NCI-H187 treated with DMSO at 0.1 percent for 48 hours (cell line): ENCODE data around the gene LTBP1.

Experiments used
- DNase-seq: peaks from one replicate; lab custom pipeline; 2025; lab: John Stamatoyannopoulos, UW

The LTBP1 gene

DNA sequence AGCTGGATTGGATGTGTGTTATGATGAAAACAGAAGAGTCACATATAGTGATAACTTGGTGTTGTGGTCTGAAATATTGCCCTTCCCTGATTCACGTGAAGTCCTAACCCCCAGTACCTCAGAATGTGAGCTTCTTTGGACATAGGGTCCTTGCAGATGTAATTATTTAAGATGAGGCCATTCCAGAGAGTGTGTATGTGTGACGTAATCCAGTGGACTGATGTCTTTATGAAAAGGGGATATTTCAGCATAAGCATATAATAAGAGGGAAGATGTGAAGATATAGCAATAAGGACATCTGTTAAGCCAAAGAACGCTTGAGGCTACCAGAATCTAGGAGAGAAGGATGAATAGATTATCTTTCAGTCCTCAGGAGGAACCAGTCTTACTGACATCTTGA lies 62.5 kb downstream of the LTBP1 start:
- DNase-seq = no peak

DNA sequence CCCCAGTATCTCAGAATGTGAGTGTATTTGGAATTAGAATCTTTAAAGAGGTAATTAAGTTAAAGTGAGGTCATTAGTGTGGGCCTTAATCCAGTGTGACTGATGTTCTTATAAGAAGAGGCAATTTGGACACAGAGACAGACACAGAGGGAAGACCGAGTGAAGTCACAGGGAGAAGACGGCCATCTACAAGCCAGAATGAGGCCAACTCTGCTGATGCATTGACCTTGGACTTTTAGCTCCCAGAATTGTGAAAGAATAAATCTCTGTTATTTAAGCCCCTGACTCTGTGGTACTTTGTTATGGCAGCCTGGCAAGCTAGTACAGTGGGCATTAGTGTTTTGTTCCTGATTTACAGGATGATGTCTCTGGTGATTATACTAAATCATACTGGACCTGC lies 64.6 kb downstream of the LTBP1 start:
- DNase-seq = no peak

DNA sequence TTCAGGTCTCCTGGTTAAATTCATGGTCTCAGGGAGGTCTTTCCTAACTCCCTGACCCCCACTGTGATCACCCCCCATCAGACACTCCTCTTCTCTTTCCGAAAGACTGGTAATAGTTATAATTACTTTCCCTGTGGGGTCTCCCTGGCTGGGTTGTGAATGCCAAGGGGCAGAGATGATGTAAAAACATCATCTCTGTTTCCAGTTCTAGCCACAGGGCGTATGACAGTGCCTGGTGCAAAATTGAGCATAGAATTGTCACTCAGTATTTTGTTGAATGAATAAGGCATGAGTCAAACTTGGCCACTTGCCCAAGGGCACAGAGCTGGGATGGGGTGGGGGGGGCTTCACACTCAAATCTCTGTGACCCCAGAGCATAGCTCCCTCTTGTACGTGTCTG lies 65.2 kb downstream of the LTBP1 start:
- no peak for DNase-seq

DNA sequence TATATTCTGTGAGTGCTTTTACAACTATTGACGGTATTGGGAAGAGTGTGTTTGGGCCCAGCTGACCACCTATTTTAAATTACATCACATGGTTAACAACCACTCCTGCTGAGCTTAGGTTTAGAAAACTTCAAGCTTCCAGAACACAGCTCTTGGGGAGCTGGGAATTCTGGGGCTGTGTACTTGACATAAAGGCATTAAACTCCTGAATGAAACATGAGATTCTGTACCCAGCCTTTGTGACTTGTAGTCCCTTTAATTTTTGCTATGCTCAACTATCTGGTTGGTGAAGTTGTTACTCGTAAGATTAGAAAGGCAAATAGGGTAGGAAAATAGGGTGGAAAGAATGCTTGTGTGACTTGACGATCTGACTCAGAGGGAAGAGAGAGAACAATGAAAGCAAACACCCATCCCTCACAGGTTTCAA lies 66.9 kb downstream of the LTBP1 start:
- DNase-seq = no peak

DNA sequence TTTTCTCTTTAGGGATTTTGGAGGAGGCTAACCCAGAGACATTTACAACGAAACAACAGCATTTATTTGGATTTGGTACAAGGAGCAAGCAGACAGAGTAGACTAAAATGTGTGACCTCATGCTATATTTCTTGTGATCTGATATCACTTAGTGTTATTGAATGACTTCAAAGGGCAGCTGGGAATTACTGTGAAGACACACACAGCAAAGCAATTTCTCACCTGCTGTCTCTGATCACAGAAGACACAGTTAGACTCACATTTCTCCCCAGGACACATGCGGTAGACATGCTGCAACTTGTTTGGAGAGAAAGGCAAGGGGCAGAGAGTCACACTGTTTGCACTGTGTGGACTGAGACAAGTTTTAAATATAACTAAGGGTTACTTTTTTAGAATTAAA lies 67.5 kb downstream of the LTBP1 start:
- no peak for DNase-seq

DNA sequence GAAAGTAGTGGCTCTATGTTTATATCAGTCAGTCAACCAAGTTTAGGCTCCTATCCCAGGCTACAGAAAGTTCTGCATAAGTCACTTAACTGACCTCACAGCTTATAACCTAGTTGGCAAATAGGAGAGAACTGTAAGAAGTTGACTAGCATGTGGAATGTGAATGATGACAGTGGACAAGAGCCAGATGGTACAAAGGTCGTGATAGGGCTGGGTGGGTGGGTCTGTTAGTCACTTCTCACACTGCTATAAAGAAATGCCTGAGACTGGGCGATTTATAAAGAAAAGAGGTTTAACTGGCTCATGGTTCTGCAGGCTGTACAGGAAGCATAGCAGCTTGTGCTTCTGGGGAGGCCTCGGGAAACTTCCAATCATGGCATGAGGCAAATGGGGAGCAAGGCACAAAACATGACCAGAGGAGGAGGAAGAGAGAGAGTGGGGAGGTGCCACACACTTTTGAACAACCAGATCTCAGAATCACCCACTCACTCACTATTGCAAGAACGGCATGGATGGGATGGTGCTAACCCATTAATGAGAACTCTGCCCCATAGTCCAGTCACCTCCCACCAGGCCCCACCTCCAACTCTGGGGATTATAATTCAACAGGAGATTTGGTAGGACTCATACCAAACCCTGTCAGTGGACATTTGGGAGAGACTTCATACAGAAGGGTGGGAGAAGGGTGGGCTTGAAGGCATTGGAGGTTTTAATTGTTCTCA lies 68.8 kb downstream of the LTBP1 start:
- no peak for DNase-seq

DNA sequence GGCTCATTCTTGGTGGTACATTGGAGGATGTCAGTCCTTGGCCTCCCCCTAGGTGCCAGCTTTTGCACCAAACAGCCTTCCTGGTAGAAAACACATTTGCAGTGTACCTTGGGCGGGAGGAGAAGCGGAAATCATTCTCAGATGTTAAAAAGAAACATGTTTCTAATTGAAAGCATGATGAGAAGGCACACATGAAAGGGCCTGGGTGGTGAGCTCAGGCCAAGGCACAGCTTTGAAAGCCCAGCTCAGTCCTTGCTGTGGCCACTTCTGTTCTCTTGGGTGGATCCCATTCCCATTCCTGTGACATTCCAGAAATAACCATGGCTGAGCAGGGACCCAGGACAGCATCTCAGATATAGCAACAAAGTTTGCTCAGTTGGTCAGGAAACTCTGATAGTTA lies 71.5 kb downstream of the LTBP1 start:
- no peak for DNase-seq

DNA sequence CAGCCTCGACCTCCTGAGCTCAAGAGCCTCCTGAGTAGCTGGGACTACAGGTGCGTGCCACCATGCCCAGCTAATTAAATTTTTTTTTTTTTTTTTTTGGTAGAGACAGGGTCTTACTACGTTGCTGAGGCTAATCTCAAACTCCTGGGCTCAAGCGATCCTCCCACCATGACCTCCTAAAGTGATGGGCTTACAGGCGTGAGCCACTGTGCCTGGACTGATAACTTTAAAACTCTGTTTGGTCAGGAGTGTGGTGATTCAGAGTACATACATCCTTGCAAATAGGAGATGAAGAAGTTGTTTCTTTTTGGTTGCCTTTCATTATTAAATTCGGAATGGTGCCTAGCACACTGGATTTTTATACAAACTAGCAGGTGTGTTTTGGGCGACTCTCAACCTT lies 73.0 kb downstream of the LTBP1 start:
- no peak for DNase-seq

DNA sequence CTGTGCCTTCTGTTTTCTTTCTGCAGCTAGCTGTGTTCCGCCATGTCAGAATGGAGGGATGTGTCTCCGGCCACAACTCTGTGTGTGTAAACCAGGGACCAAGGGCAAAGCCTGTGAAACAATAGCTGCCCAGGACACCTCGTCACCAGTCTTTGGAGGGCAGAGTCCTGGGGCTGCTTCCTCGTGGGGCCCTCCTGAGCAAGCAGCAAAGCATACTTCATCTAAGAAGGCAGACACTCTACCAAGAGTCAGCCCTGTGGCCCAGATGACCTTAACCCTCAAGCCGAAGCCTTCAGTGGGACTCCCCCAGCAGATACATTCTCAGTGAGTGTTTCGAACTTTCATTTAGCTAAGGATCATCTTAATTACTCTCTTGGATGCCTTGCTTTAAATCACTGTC lies 74.1 kb downstream of the LTBP1 start:
- DNase-seq = no peak

DNA sequence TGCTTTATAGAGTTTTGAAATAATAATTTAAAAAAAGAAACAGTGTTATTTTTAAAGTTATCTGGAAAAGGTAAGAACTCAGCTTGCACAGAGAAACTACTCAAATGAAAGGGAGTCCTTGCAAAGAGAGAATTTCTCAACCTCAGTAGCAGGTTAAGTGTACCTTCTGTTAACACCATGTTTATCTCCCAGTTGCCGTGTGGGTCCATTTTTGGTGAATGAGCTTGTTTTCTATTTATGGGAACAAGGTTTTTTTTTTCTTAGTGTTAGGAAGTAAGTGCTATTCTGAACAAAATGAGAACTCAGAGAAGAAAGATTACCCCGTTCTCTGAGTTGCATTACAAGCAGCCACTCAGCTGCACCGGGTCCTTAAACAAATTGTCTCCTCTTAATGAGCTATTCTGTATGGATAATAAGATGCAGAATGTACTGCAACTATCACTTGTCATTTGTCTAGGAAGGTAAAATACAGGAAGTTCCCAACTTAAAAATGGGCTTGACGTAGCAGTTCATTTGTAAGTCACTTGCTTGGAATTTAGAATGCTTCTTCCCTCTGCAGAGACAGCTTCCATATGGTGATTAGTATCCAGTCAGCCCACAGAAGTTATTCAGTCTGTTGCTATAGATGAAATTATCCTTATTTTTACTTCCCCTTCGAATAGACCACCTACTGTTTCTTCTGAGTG lies 74.9 kb downstream of the LTBP1 start:
- DNase-seq = no peak

DNA sequence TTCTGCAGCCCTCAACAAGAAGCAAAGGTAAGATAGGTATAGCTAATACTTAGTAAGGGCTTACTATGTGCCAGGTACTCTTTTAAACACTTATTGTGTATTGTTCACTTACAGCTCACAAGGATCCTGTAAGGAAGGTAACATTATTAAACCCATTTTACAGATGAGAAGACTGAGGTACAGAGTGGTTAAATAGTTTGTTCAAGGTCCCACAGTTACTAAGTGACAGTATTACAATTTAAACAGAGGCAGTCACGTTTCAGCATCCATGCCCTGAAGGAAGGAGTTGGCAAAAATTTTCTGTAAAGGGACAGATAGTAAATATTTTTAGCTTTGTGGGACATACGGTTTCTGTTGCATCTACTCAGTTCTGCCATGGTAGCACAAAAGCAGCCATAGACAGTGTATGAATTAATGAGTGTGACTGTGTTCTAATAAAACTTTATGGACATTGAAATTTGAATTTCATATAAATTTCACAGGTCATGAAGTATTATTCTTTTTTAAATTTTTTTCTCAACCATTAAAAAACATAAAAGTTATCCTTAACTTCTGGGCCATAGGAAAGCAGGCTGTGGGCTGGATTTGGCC lies 75.7 kb downstream of the LTBP1 start:
- DNase-seq = no peak

DNA sequence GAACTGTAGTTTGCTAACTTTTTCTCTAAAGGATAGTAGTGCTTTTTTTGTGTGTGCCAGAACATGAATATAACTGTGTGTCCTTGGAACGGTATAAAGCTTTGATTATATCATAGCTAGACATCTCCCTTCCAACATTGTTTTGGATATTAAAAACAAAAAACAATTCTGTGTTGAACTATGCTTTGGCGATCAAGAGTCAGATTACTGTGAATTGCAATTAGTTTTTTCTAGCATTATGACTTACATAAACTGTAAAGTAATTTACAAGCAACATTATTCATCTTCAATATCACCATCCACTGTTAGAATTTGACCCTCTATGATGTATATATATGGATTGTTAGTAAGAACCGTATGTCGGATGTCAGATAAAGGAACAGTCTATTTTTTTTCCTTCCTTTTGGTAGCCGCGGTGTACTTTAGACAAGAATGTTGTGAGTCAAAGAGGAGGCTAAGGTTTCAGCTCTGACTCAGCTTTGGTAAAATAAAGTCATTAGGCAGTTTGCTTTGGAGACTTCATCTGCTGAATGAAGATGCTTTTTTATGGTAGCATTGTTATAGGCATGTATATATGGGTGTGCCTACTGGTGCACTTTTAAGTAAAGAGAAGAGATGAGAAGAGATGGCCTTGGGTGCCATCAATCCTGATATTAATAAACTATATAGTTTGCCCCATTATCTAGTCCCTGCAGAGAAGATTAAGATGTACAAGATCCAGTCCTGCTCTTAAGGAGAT lies 76.4 kb downstream of the LTBP1 start:
- no peak for DNase-seq

DNA sequence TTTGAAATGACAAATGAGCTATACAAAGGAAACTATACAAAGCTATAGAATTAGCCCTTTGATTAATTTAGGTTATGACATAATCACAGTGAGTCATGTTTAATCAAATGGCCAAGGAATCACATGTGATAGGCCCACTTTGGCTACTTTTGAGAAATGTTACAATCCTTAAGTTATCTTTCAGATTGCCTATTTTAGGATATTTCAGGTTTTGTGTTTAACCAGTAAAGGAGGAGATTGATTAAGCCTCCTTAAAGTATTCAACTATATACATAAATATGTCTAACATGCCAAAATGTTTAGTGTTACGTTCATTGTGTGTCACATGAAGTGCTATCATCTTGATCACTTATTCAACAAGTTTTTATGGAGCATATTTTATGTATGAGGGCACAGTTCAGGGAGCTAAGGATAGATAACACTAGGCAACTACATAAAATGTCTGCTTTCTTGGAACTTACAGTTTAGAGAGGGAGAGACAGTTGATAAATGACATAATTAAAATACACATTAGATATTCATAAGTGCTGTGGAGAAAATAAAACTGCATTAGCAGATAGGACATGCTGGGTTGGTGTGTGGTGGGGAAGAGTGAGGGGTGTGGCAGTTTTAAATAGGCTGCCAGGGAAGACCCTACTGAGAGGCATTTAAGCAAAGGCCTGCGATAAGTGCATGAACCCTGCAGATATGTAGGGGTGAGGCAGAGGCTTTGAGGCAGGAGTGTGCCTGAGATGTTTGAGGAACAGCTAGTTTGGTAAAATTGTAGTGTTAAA lies 77.2 kb downstream of the LTBP1 start:
- no peak for DNase-seq

DNA sequence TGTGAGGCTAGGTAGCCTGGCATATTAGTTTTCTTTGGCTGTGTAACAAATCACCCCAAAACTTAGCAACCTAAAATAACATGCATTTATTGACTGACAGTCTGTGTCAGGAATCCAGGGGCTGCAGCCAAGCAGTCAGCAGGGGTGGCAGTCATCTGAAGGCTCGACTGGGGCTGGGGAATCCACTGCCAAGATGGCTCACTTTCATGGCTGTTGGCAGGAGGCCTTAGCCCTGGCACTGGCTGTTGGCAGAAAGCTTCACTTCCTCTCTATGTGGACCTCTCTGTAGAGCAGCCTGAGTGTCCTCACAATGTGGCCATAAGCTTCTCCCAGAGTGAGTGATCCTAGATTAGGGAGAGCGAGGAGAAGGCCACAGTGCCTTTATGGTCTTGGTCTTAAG lies 78.0 kb downstream of the LTBP1 start:
- DNase-seq = no peak

DNA sequence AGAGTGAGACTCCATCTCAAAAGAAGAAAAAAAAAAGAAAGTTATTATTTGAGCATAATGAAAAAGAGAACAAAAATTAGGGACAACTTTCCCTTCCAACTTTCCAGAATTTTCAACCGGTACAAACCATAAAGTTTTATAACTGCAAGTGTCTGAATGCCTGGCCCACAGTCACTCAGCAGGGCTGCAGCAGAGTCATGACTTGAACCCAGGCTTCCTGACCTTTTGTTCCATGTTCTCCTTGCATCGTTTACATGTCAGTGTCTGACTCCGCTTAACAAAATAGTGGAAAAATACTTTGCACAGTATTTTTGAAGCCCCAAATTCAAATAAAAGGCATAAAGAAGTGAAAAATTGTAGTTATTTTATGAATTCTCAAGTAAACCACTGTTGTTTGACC lies 82.7 kb downstream of the LTBP1 start:
- no peak for DNase-seq

DNA sequence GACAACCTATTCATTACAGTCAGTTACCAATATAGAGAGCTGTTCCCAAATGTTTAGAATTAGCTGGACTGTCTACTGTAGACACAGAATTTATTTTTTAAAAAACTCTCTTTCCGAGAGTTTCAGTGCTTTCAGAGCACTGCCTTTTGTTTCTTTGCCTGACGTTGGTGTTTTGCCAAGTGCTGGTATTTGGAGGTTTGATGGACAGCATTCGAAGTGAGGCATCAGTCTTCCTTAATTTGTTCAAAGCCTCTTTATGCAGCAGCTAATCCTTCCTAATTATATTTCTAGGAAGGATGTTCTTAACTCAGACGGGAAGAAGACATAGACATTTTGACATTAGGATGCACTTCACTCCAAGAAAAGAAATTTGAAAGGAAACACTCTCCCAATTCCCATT lies 83.2 kb downstream of the LTBP1 start:
- no peak for DNase-seq

DNA sequence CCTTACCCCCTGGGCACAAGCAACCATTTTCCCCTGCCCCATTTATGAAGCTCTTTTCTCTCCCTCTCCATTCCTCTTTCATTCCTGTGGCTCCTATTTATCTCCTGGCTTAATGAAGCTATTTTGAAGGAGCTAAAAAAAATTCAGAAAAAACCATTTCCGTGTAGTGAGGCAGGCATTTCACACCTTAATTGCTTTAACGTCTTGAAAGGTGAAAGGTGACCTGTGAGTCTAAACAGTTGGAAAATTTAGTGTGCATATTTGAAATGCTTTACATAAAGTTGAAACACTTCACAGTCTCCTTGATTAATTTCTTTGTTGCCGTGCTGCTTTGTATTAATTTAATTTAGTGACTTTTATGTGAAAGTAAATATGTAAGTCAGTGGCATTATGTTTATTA lies 83.6 kb downstream of the LTBP1 start:
- DNase-seq = no peak

DNA sequence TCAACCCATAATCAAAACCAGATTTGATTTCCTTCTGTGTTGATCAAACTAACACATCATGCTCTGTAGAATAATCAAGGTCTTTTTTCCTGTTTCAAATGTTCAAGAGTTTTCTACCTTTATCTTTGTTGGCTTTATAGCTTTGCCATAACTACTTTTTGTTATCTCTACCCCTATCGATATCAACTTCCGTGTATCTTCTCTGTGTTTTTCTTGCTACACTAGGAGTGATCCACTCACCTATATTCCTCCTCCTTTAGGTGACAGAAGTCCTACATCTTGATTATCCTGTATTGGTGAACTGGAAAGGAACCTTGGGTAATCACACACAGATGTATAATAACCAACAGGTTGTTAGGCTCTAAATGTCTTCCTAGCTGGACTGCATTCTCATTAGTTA lies 85.5 kb downstream of the LTBP1 start:
- DNase-seq = no peak

DNA sequence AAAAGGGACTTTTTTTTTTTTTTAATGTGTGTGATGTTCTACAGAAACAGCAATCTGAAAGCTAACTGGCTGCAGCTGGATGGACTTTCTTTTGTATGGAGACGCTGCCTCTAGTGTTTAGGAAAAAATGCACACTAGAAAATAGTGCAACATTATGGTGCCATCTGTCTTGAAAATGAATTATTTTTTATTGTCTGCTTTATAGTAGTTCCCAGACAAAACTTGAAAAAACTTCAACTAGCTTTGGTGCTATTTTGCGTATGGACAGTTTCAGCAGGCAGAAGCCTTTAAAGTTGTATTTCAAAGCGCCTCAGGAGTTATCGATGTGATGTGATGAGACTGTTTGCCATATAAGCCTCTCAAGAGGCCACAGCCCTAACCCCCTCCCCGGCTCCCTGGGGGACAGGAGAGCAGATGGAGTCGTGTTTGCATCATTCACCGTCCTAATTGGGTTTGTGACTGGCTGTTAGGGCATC lies 86.9 kb downstream of the LTBP1 start:
- peak; percentile 62 for DNase-seq

DNA sequence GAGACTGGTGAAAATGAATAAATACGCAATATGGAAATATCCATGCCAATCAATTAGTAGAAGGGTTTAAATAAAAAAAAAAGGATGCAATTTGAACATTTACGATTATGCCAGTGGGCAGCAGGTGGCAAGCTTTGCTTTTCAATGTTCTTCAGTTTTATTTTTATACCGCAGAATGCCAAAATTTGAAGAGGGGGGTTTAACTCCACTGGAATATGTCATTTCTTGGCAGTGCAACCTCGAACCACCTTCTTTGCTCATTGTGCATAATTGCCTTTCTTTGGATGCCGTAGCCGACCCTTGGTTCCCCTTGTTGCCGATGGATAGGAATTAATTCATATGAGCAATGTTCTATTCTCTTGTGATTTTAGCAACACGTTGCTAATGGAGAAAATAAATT lies 88.0 kb downstream of the LTBP1 start:
- no peak for DNase-seq

DNA sequence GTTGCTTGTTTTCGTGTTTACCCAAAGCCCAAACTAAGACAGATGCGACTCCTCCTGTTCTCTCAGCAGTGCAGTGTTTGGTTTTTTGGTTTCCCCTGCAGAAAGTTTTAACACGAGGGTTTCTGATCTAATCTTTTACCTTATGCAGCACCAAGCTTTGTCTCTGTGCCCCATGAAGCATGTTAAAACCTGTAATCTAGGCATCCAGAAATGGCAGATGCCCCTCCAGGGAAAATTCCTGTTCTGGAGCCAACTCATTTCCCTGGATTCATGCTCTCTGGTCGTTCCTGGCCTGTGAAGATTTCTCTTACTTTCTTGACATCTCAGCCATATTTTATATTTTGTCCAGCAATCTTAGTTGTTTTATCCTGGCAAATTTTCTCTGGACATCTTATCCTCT lies 91.5 kb downstream of the LTBP1 start:
- DNase-seq = no peak

DNA sequence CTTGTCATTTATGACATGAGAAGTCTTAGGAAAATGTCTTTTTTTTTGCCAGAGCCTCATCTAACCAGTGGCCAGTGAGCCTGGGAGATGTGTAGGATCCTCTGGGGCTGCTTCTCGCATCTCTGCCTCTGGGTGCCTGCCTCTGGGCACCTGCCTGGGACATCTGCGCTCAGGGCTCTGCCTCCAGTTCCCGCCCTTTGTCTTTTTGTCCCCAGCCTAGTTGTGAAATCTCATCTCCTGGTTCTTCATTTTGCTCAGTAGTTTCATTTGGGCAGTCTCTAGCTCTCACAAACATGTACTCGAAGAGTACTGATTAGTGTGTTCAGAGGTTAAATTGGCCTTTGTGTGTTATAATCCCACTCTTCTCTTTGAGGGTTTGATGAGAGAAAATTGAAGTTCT lies 92.0 kb downstream of the LTBP1 start:
- no peak for DNase-seq
